GM21526 (cell line): ENCODE data around the gene TRANK1.
A peak's percentile ranks its signal among the peaks of the same experiment; 100 is the strongest.
"Not testable (repeated sequence)": the region's sequence is repeated elsewhere in the genome, so short reads cannot be mapped to it uniquely, and the experiment has no call there.

Experiments used
- ATAC-seq: cut with Tn5 transposase; IDR thresholded peaks from one replicate; pipeline ENCODE4 v1.9.1; 2021; ENCODE audit warnings: moderate library complexity; ENCODE audit not compliant: unreplicated experiment, low FRiP score

TRANK1 gene

GRCh38 chr3:36944641-36945270, at the start of gene TRANK1:
TSS of gene TRANK1 (minus strand) at chr3:36945054. CDS start at chr3:36944809, 245 bp downstream.
- peak; percentile 51 for ATAC-seq

GRCh38 chr3:36993326-36994283, 48.8 kb upstream of the TRANK1 start, which contains the start of gene MLH1:
TSS of gene MLH1 (plus strand) at chr3:36993518. CDS start at chr3:36993548, 30 bp downstream.
- ATAC-seq = peak; percentile 93

GRCh38 chr3:36992806-36993325, 48.0 kb upstream of the TRANK1 start, which contains the start of gene EPM2AIP1:
TSS of gene EPM2AIP1 (minus strand) at chr3:36993131. CDS start at chr3:36993077, 54 bp downstream.
- peak; percentile 89 for ATAC-seq

- ATAC-seq = no peak
Measured at GRCh38 chr3:36991923-36992805, 47.3 kb upstream of the TRANK1 start.

GRCh38 chr3:36991147-36991546, 46.3 kb upstream of the TRANK1 start:
- no peak for ATAC-seq

- ATAC-seq = no peak
Measured at GRCh38 chr3:36989568-36989967, 44.7 kb upstream of the TRANK1 start.

- no peak for ATAC-seq
Measured at GRCh38 chr3:36989005-36989404, 44.2 kb upstream of the TRANK1 start.

- ATAC-seq = no peak
Measured at GRCh38 chr3:36988356-36988755, 43.5 kb upstream of the TRANK1 start.

- no peak for ATAC-seq
Measured at GRCh38 chr3:36981006-36981405, 36.2 kb upstream of the TRANK1 start.

- ATAC-seq = no peak
Measured at GRCh38 chr3:36973139-36973538, 28.3 kb upstream of the TRANK1 start.

- no peak for ATAC-seq
Measured at GRCh38 chr3:36972163-36972562, 27.3 kb upstream of the TRANK1 start.

GRCh38 chr3:36969540-36970432, 24.9 kb upstream of the TRANK1 start:
- peak; percentile 99 for ATAC-seq

GRCh38 chr3:36969085-36969484, 24.2 kb upstream of the TRANK1 start:
- no peak for ATAC-seq

- no peak for ATAC-seq
Measured at GRCh38 chr3:36965440-36965839, 20.6 kb upstream of the TRANK1 start.

GRCh38 chr3:36964817-36965216, 20.0 kb upstream of the TRANK1 start:
- no peak for ATAC-seq

GRCh38 chr3:36964331-36964730, 19.5 kb upstream of the TRANK1 start:
- ATAC-seq = no peak

GRCh38 chr3:36963008-36963407, 18.2 kb upstream of the TRANK1 start:
- not testable (repeated sequence) for ATAC-seq

- ATAC-seq = no peak
Measured at GRCh38 chr3:36960502-36960901, 15.6 kb upstream of the TRANK1 start.

GRCh38 chr3:36959821-36960220, 15.0 kb upstream of the TRANK1 start:
- no peak for ATAC-seq
